SJSA1 (cell line): ENCODE measurements around the gene GEMIN5. TPM values are rescaled to one million over a fixed set of nuclear protein-coding genes. Genes with fewer than 3 reads are reported as not detected.
"Not testable (repeated sequence)": the region's sequence is repeated elsewhere in the genome, so short reads cannot be mapped to it uniquely, and the experiment has no call there.

Experiments
- DNase-seq, 2 experiments: peaks; one replicate each; pipeline ENCODE4 v3.0.0-alpha.2; 2015 to 2020; ENCODE audit warnings: low spot score in 2 of 2, low read depth in 1 of 2
- H3K27ac ChIP-seq: fragments of 250-450 bp; sonication (Bioruptor Pico); 2 replicates; pipeline ENCODE4 v1.5.1; 2020; ENCODE audit warnings: mild to moderate bottlenecking, moderate library complexity
- H3K27me3 ChIP-seq: fragments of 250-450 bp; sonication (Bioruptor Pico); replicated peaks from 2 replicates; pipeline ENCODE4 v1.5.1; 2020; ENCODE audit warnings: mild to moderate bottlenecking, moderate library complexity
- H3K36me3 ChIP-seq: fragments of 250-450 bp; sonication (Bioruptor Pico); 2 replicates; pipeline ENCODE4 v1.5.1; 2020; ENCODE audit warnings: mild to moderate bottlenecking
- H3K4me1 ChIP-seq: fragments of 250-450 bp; sonication (Bioruptor Pico); replicated peaks from 2 replicates; pipeline ENCODE4 v1.6.1; 2021; ENCODE audit warnings: mild to moderate bottlenecking
- H3K4me3 ChIP-seq: fragments of 250-450 bp; sonication (Bioruptor Pico); 2 replicates; pipeline ENCODE4 v1.5.1; 2020; ENCODE audit warnings: mild to moderate bottlenecking
- H3K9me3 ChIP-seq: fragments of 250-450 bp; sonication (Bioruptor Pico); replicated peaks from 2 replicates; pipeline ENCODE4 v1.5.1; 2020; ENCODE audit warnings: mild to moderate bottlenecking
- total RNA-seq: library from RNA; depleted of rRNA; stranded (reverse); fragments of >200 nt; shearing (Covaris generic); gene quantifications from 2 replicates; pipeline ENCODE4 v1.2.3, GENCODE V29; 2014

Gene GEMIN5
- total RNA-seq, 1 experiment from 2014 or later: 26.7 TPM

GRCh38 chr5:154962494-154962893, 24.5 kb upstream of the GEMIN5 start:
- Histone ChIP-seq H3K9me3 (no peaks in the 10 kb centered on the region), H3K36me3 (peaks cover 68% of the 10 kb centered on the region), H3K4me1 (no peaks in the 10 kb centered on the region), H3K27me3 (no peaks in the 10 kb centered on the region), H3K4me3 (no peak overlapping the region), H3K27ac (no peak overlapping the region)
- no peak for DNase-seq

GRCh38 chr5:154956712-154957111, 18.7 kb upstream of the GEMIN5 start:
- Histone ChIP-seq H3K9me3 (no peaks in the 10 kb centered on the region), H3K4me3 (no peak overlapping the region), H3K4me1 (no peaks in the 10 kb centered on the region), H3K27ac (no peak overlapping the region), H3K27me3 (no peaks in the 10 kb centered on the region), H3K36me3 (peaks cover 56% of the 10 kb centered on the region)
- DNase-seq: no peak

GRCh38 chr5:154949781-154950180, 11.8 kb upstream of the GEMIN5 start:
- no peaks in the 10 kb centered on the region for H3K9me3 ChIP-seq
- H3K27ac ChIP-seq: no peak overlapping the region
- H3K4me3 ChIP-seq: no peak overlapping the region
- H3K27me3 ChIP-seq: no peaks in the 10 kb centered on the region
- H3K4me1 ChIP-seq: no peaks in the 10 kb centered on the region
- H3K36me3 ChIP-seq: peaks cover 44% of the 10 kb centered on the region
- no peak for DNase-seq

- Histone ChIP-seq H3K4me3 (no peak overlapping the region), H3K27me3 (no peaks in the 10 kb centered on the region), H3K27ac (no peak overlapping the region), H3K36me3 (peaks cover 52% of the 10 kb centered on the region), H3K9me3 (no peaks in the 10 kb centered on the region), H3K4me1 (no peaks in the 10 kb centered on the region)
- DNase-seq: no peak
Observed at GRCh38 chr5:154948313-154948712, 10.3 kb upstream of the GEMIN5 start.

GRCh38 chr5:154947778-154948177, 9.8 kb upstream of the GEMIN5 start:
- Histone ChIP-seq H3K9me3 (no peaks in the 10 kb centered on the region), H3K36me3 (peaks cover 52% of the 10 kb centered on the region), H3K4me1 (no peaks in the 10 kb centered on the region), H3K27ac (no peak overlapping the region), H3K27me3 (no peaks in the 10 kb centered on the region), H3K4me3 (no peak overlapping the region)
- DNase-seq: no peak

- DNase-seq: peak in 1 of 2 experiments; percentile 31
Observed at GRCh38 chr5:154945695-154946301, 7.8 kb upstream of the GEMIN5 start.

GRCh38 chr5:154944716-154945115, 6.7 kb upstream of the GEMIN5 start:
- Histone ChIP-seq H3K4me1 (peaks cover 8% of the 10 kb centered on the region; the same call in 1 of the 2 replicates), H3K27me3 (no peaks in the 10 kb centered on the region), H3K36me3 (peaks cover 51% of the 10 kb centered on the region), H3K9me3 (no peaks in the 10 kb centered on the region), H3K4me3 (no peak overlapping the region), H3K27ac (no peak overlapping the region)
- DNase-seq: no peak

More at GRCh38 chr5:154945695-154946301, 7.8 kb upstream of the GEMIN5 start:
- Histone ChIP-seq H3K36me3 (peaks cover 53% of the 10 kb centered on the region), H3K4me1 (peaks cover 5% of the 10 kb centered on the region; the same call in 1 of the 2 replicates), H3K4me3 (no peak overlapping the region), H3K9me3 (no peaks in the 10 kb centered on the region), H3K27me3 (no peaks in the 10 kb centered on the region), H3K27ac (no peak overlapping the region)

GRCh38 chr5:154943527-154943926, 5.5 kb upstream of the GEMIN5 start:
- no peaks in the 10 kb centered on the region for H3K27me3 ChIP-seq
- no peak overlapping the region for H3K4me3 ChIP-seq
- no peak for DNase-seq
- peaks cover 8% of the 10 kb centered on the region; the same call in 1 of the 2 replicates for H3K4me1 ChIP-seq
- peaks cover 41% of the 10 kb centered on the region for H3K36me3 ChIP-seq
- no peaks in the 10 kb centered on the region for H3K9me3 ChIP-seq
- no peak overlapping the region for H3K27ac ChIP-seq

GRCh38 chr5:154940772-154941620, 3.0 kb upstream of the GEMIN5 start, which contains the start of gene MRPL22:
Gene MRPL22, plus strand, starts transcription at chr5:154941073. Its CDS starts 38 bp downstream, at chr5:154941111.
- H3K4me3 ChIP-seq: peak within 1 kb of the TSS; percentile 59
- no peaks in the 10 kb centered on the region for H3K9me3 ChIP-seq
- H3K36me3 ChIP-seq: peaks cover 27% of the 10 kb centered on the region
- peak; percentile 95 to 97 for DNase-seq
- peaks cover 25% of the 10 kb centered on the region for H3K4me1 ChIP-seq
- H3K27ac ChIP-seq: peak within 1 kb of the TSS; percentile 48
- H3K27me3 ChIP-seq: no peaks in the 10 kb centered on the region

GRCh38 chr5:154940375-154940771, 2.4 kb upstream of the GEMIN5 start:
- Histone ChIP-seq H3K27me3 (no peaks in the 10 kb centered on the region), H3K4me1 (peaks cover 25% of the 10 kb centered on the region), H3K4me3 (peak overlapping the region; percentile 59), H3K27ac (peak overlapping the region; percentile 48; the same call in 1 of the 2 replicates), H3K36me3 (peaks cover 27% of the 10 kb centered on the region), H3K9me3 (no peaks in the 10 kb centered on the region)
- peak in 1 of 2 experiments; percentile 11 for DNase-seq

- H3K9me3 ChIP-seq, H3K27me3 ChIP-seq, H3K27ac ChIP-seq, DNase-seq, H3K4me3 ChIP-seq: not testable (repeated sequence)
- Histone ChIP-seq H3K36me3 (peaks cover 29% of the 10 kb centered on the region), H3K4me1 (peaks cover 25% of the 10 kb centered on the region)
Observed at GRCh38 chr5:154939387-154939786, 1.4 kb upstream of the GEMIN5 start.

- no peak overlapping the region for H3K27ac ChIP-seq
- H3K4me3 ChIP-seq: peak overlapping the region; percentile 85
- H3K36me3 ChIP-seq: peaks cover 32% of the 10 kb centered on the region
- no peak for DNase-seq
- no peaks in the 10 kb centered on the region for H3K27me3 ChIP-seq
- no peaks in the 10 kb centered on the region for H3K9me3 ChIP-seq
- H3K4me1 ChIP-seq: peaks cover 21% of the 10 kb centered on the region
Observed at GRCh38 chr5:154937186-154937717, 759 bp downstream of the GEMIN5 start.

- DNase-seq: no peak
- Histone ChIP-seq H3K4me1 (peaks cover 17% of the 10 kb centered on the region), H3K4me3 (no peak overlapping the region), H3K9me3 (no peaks in the 10 kb centered on the region), H3K36me3 (peaks cover 51% of the 10 kb centered on the region), H3K27ac (no peak overlapping the region), H3K27me3 (no peaks in the 10 kb centered on the region)
Observed at GRCh38 chr5:154934881-154935280, 3.1 kb downstream of the GEMIN5 start.

GRCh38 chr5:154933537-154933936, 4.5 kb downstream of the GEMIN5 start:
- Histone ChIP-seq H3K36me3 (peaks cover 60% of the 10 kb centered on the region), H3K4me3 (no peak overlapping the region), H3K27me3 (no peaks in the 10 kb centered on the region), H3K27ac (no peak overlapping the region), H3K9me3 (no peaks in the 10 kb centered on the region), H3K4me1 (peaks cover 17% of the 10 kb centered on the region)
- no peak for DNase-seq
